Right lobe of liver (tissue), 4 donors: Measurements from ENCODE around the gene CD81.

Experiments used
- CTCF ChIP-seq, 4 donors: fragments of 200-600 bp in 3 of 4; fragments of 450-650 bp in 1 of 4; IDR thresholded peaks; one replicate each; pipeline versions ENCODE4 v1.5.1 to v1.8.0; 2016 to 2022; ENCODE audit warnings: antibody characterized with exemption in 4 of 4, mild to moderate bottlenecking in 2 of 4
- POLR2A ChIP-seq: fragments of 450-650 bp; IDR thresholded peaks from one replicate; pipeline ENCODE4 v1.6.1; 2017; ENCODE audit warnings: antibody characterized with exemption, mild to moderate bottlenecking
- donor health status: DM: no; HTN: no; CAD: no.
- donor health status: DM: no; HTN: no; CAD: no.
- donor health status: DM: no; HTN: yes; CAD: no.

- TF ChIP-seq POLR2A (no peak), CTCF (IDR thresholded peaks at IDR 0.05) (no peak)
Measured at GRCh38 chr11:2347308-2347830, 29.7 kb upstream of the CD81 start.
